ENCODE data around the gene ENO2.
"Not testable (repeated sequence)": the region's sequence is repeated elsewhere in the genome, so short reads cannot be mapped to it uniquely, and the experiment has no call there.

- TF ChIP-seq CTCF, POLR2A (IDR thresholded peaks at IDR 0.05): not testable (repeated sequence)
These were observed 28.0 kb upstream of the ENO2 start for GRCh38 chr12:6886206-6886999.
